Activated CD4-positive, alpha-beta T cell treated with anti-CD3 and anti-CD28 coated beads, Interleukin-2, amount 10 ng/mL, durations not matched to agents 7 days and 5 days (primary cell): ENCODE data around the gene ENKUR. TPM values are rescaled to one million over a fixed set of nuclear protein-coding genes. Genes with fewer than 3 reads are reported as not detected.
"Not testable (repeated sequence)": the region's sequence is repeated elsewhere in the genome, so short reads cannot be mapped to it uniquely, and the experiment has no call there.

ENCODE experiments used
- CTCF ChIA-PET: fragments of 350-600 bp; sonication (Branson Sonifier 250); formaldehyde crosslinking; loops from one replicate; lab custom pipeline; 2021; ENCODE audit warnings: antibody characterized with exemption; lab: Charles Lee
- POLR2A ChIA-PET: fragments of 350-600 bp; sonication (Branson Sonifier 250); formaldehyde crosslinking; loops from one replicate; lab custom pipeline; 2021; ENCODE audit warnings: antibody characterized with exemption; lab: Charles Lee
- DNase-seq: peaks from one replicate; pipeline ENCODE4 v3.0.0-alpha.2; 2020
- H3K27ac Mint-ChIP-seq: one replicate; pipeline ENCODE4 v1.8.0; 2021; ENCODE audit warnings: mild to moderate bottlenecking, moderate library complexity, mixed read lengths
- H3K27me3 Mint-ChIP-seq: one replicate; pipeline ENCODE4 v1.8.0; 2021; ENCODE audit warnings: mixed read lengths
- H3K36me3 Mint-ChIP-seq: one replicate; pipeline ENCODE4 v1.8.0; 2021; ENCODE audit warnings: low read depth, mixed read lengths
- H3K4me1 Mint-ChIP-seq: one replicate; pipeline ENCODE4 v1.8.0; 2021; ENCODE audit warnings: mixed read lengths
- H3K4me3 Mint-ChIP-seq: one replicate; pipeline ENCODE4 v1.8.0; 2021; ENCODE audit warnings: mild to moderate bottlenecking, moderate library complexity, mixed read lengths
- H3K9me3 Mint-ChIP-seq: one replicate; pipeline ENCODE4 v1.8.0; 2021; ENCODE audit warnings: mixed read lengths
- total RNA-seq, 2 experiments: library from RNA; stranded (reverse); gene quantifications; one replicate each; pipeline ENCODE4 v1.2.3, GENCODE V29; 2021

The ENKUR gene
- total RNA-seq, 2 experiments from 2014 or later: not detected

DNA sequence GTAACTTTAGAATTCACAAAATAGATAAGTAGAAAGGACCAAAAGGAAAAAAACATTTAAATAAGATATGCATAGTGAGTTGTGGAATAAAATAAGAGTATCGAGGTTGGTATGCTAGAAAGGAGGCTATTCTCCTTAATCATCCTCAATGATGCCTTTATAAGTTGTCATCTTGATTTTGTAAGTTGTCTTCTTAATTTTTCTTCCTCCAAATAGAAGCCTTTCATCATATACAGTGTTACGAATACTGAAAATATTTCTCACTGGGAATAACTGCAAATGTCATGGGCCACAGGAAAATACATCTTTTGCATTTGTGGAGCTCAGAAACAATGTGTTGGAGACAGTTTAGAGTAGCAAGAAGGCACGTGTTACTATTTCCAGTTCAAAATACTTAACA lies 32.0 kb downstream of the ENKUR start:
- Mint-ChIP-seq H3K27me3 (no peaks in the 10 kb centered on the region), H3K27ac (no peak overlapping the region), H3K4me3 (no peak overlapping the region), H3K36me3 (no peaks in the 10 kb centered on the region), H3K4me1 (peaks cover 14% of the 10 kb centered on the region), H3K9me3 (peaks cover 3% of the 10 kb centered on the region)
- DNase-seq: no peak
- ChIA-PET POLR2A (no interaction called here), CTCF (no interaction called here)

DNA sequence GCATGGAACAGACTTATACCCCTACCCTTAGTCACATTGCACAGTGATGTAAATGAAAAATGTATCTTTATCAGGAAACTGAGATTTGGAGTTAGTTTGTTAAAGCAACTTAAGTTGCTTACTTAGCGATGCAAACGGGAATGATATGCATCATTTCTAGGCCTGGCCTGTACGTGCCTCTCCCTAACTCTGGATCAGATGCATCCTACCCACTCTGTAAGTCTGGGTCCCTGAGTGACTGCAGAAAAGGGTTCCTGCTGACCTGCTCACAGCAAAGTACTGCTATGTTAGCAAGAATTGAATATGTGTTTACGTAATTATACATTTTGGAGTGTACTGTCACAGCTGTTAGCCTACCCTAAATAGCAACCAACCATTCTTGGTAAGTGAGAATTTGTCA lies 32.8 kb downstream of the ENKUR start:
- peaks cover 3% of the 10 kb centered on the region for H3K9me3 Mint-ChIP-seq
- peaks cover 14% of the 10 kb centered on the region for H3K4me1 Mint-ChIP-seq
- DNase-seq: no peak
- H3K4me3 Mint-ChIP-seq: no peak overlapping the region
- H3K36me3 Mint-ChIP-seq: no peaks in the 10 kb centered on the region
- no peak overlapping the region for H3K27ac Mint-ChIP-seq
- H3K27me3 Mint-ChIP-seq: peaks cover 3% of the 10 kb centered on the region
- ChIA-PET CTCF (no interaction called here), POLR2A (no interaction called here)

DNA sequence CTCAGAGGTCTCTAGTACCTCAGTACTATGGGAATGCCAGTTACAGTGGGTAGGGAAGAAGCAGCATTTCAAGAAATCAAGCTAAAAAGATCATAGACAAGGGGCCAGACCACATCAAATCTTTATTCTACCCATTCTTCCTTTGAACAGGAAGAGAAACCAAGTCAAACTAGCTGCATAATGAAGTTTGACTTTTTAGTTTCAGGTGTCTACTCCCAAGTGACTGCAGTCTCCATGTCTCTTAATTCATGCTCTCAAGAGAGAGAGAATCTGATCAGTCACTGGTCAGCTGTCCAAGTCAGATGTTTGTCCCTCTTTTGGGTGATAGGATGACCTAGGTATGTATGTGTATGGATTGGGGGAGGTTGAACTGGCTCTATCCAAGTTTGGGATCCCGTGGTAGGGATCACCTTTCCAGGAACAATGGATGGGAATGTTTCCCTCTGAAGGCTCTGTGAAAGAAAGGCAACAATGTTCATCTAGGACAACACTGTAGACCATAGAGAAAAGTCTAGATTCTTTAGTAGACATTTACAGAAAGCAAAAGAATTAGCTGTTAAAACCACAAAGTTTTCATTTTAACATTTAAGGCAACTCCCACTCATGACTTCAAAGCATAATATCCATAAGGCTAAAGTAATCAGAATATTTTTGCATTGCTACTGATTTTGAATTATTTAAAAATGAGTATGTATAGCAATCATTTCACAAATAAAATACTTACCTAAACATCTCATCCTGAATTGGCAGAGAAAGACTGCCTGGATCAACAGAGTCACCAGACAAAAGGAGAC lies 33.4 kb downstream of the ENKUR start:
- H3K27me3 Mint-ChIP-seq: peaks cover 3% of the 10 kb centered on the region
- ChIA-PET CTCF (no interaction called here), POLR2A (no interaction called here)
- no peak overlapping the region for H3K4me3 Mint-ChIP-seq
- no peaks in the 10 kb centered on the region for H3K36me3 Mint-ChIP-seq
- DNase-seq: no peak
- H3K4me1 Mint-ChIP-seq: peaks cover 14% of the 10 kb centered on the region
- H3K27ac Mint-ChIP-seq: no peak overlapping the region
- H3K9me3 Mint-ChIP-seq: peaks cover 3% of the 10 kb centered on the region

DNA sequence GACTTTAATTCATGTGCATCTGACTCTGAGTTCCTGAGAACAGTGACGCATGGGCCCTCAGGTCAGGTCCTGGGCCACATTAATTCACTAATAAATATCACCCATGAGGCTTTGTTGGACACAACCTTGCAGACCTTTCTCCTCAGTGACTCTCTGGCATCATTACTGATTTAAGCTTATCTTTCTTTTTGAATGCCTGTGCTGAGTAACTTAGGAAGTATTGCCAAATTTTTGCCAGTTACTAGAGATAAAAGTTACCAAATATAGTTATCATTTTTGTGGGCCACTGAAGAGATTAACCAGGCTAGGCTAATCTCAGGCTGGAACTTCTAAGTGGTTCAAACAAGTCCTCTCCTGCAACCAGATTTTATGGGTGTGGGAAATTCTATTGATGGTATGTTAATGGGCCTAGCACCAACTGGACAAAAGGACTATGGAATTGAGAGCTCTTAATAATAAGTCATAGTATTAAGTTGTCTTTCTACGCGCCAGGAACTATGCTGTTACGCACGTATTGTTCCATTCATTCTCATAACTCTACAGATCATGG lies 34.7 kb downstream of the ENKUR start:
- Mint-ChIP-seq H3K27ac (no peak overlapping the region), H3K9me3 (peaks cover 3% of the 10 kb centered on the region), H3K27me3 (peaks cover 3% of the 10 kb centered on the region), H3K4me1 (peaks cover 14% of the 10 kb centered on the region), H3K36me3 (no peaks in the 10 kb centered on the region), H3K4me3 (no peak overlapping the region)
- ChIA-PET CTCF (interaction anchor here (1.0 kb wide), 1 partner anchor 12 kb away, joined by 4 read pairs; no protein-coding TSS in a partner anchor), POLR2A (no interaction called here)
- DNase-seq: no peak

GRCh38 chr10:24979685-24980084 lies 36.3 kb downstream of the ENKUR start:
- no peaks in the 10 kb centered on the region for H3K36me3 Mint-ChIP-seq
- ChIA-PET POLR2A (no interaction called here), CTCF (no interaction called here)
- H3K9me3 Mint-ChIP-seq: peaks cover 3% of the 10 kb centered on the region
- H3K4me1 Mint-ChIP-seq: peaks cover 14% of the 10 kb centered on the region
- peaks cover 3% of the 10 kb centered on the region for H3K27me3 Mint-ChIP-seq
- H3K27ac Mint-ChIP-seq: no peak overlapping the region
- DNase-seq: no peak
- H3K4me3 Mint-ChIP-seq: no peak overlapping the region

GRCh38 chr10:24974976-24975375 lies 41.0 kb downstream of the ENKUR start:
- ChIA-PET POLR2A (no interaction called here), CTCF (no interaction called here)

GRCh38 chr10:24973163-24973562 lies 42.8 kb downstream of the ENKUR start:
- POLR2A ChIA-PET: no interaction called here
- no peak overlapping the region for H3K27ac Mint-ChIP-seq
- no peak for DNase-seq
- H3K27me3 Mint-ChIP-seq: peaks cover under 1% of the 10 kb centered on the region
- no peaks in the 10 kb centered on the region for H3K36me3 Mint-ChIP-seq
- no peaks in the 10 kb centered on the region for H3K9me3 Mint-ChIP-seq
- no peak overlapping the region for H3K4me3 Mint-ChIP-seq
- CTCF ChIA-PET: no interaction called here
- H3K4me1 Mint-ChIP-seq: peaks cover 3% of the 10 kb centered on the region

More at GRCh38 chr10:24974976-24975375, 41.0 kb downstream of the ENKUR start:
- no peak for DNase-seq
- Mint-ChIP-seq H3K4me3 (no peak overlapping the region), H3K27me3 (peaks cover 3% of the 10 kb centered on the region), H3K4me1 (peaks cover 3% of the 10 kb centered on the region), H3K36me3 (no peaks in the 10 kb centered on the region), H3K9me3 (no peaks in the 10 kb centered on the region), H3K27ac (no peak overlapping the region)

DNA sequence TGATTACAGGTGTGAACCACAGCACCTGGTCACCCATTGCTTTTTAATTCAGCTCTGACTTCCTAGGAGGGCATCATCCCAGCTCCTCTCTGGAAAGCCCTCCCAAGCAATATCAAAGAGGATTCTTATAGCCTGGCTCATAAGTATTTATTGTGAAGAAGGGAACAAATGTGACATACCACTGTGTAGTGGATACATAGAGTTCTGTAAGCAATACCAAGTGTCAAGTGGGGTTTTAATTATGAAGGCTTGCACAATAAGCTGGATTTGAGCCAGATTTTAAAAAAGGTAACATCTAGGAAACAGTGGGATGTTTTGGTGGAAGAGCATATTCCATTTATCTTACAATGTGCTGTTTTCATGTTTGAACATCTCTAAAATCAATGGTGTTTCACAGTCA lies 44.6 kb downstream of the ENKUR start:
- H3K27ac Mint-ChIP-seq: no peak overlapping the region
- no peaks in the 10 kb centered on the region for H3K9me3 Mint-ChIP-seq
- no peaks in the 10 kb centered on the region for H3K36me3 Mint-ChIP-seq
- ChIA-PET POLR2A (no interaction called here), CTCF (interaction anchor here (1.3 kb wide), 1 partner anchor 328 kb away, joined by 4 read pairs; no protein-coding TSS in a partner anchor)
- H3K27me3 Mint-ChIP-seq: no peaks in the 10 kb centered on the region
- peaks cover 3% of the 10 kb centered on the region for H3K4me1 Mint-ChIP-seq
- no peak for DNase-seq
- no peak overlapping the region for H3K4me3 Mint-ChIP-seq

GRCh38 chr10:24969841-24970281 lies 46.1 kb downstream of the ENKUR start:
- ChIA-PET POLR2A (no interaction called here), CTCF (interaction anchor here (1.0 to 1.3 kb wide), 2 partner anchors 11 to 327 kb away, joined by 4 read pairs; no protein-coding TSS in a partner anchor)
- DNase-seq: no peak
- Mint-ChIP-seq H3K4me3 (no peak overlapping the region), H3K4me1 (peaks cover 3% of the 10 kb centered on the region), H3K36me3 (no peaks in the 10 kb centered on the region), H3K27ac (no peak overlapping the region), H3K9me3 (no peaks in the 10 kb centered on the region), H3K27me3 (peaks cover 3% of the 10 kb centered on the region)

DNA sequence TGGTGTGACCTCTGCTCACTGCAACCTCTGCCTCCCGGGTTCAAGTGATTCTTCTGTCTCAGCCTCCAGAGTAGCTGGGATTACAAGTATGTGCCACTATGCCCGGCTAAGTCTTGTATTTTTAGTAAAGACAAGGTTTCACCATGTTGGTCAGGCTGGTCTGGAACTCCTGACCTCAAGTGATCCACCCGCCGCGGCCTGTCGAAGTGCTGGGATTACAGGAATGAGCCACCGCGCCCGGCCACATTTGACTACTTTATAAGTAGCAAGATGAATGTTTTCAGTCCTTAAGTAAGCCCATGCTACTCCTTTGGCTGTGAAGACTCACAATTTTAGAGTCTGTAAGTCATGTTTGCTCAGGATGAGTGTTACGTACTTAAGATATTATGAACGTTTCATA lies 47.0 kb downstream of the ENKUR start:
- POLR2A ChIA-PET, H3K27ac Mint-ChIP-seq, H3K4me1 Mint-ChIP-seq, H3K9me3 Mint-ChIP-seq, H3K36me3 Mint-ChIP-seq, DNase-seq, H3K4me3 Mint-ChIP-seq, H3K27me3 Mint-ChIP-seq: not testable (repeated sequence)
- CTCF ChIA-PET: interaction anchor here (1.0 kb wide), 1 partner anchor 12 kb away, joined by 4 read pairs; no protein-coding TSS in a partner anchor

DNA sequence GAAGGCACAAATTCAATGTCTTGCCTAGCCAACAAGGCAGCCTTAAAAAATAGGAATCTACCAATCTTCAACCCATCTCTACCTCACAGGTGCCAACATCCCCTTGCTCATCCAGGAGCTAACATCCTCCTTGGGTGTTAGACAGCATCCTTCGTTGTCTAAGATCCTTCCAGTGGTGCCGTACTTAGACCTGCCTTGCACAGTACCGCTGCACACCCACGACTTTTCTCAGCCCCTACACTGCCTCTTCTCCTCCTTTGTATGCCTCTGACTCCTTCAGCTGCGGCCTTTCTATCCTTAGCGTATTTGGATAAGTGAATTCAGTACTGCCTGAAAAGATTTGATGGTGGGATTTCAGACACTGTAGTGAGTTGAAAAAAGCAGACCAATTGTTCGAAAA lies 47.6 kb downstream of the ENKUR start:
- POLR2A ChIA-PET: interaction anchor here (0.7 kb wide), 1 partner anchor 433 kb away, joined by 3 read pairs; no protein-coding TSS in a partner anchor

GRCh38 chr10:24966962-24967481 lies 48.9 kb downstream of the ENKUR start:
- Mint-ChIP-seq H3K36me3 (no peaks in the 10 kb centered on the region), H3K9me3 (no peaks in the 10 kb centered on the region), H3K27ac (no peak overlapping the region), H3K4me3 (no peak overlapping the region), H3K27me3 (peaks cover 3% of the 10 kb centered on the region), H3K4me1 (peaks cover 3% of the 10 kb centered on the region)
- DNase-seq: no peak
- ChIA-PET POLR2A (no interaction called here), CTCF (interaction anchor here (0.6 kb wide), 1 partner anchor 139 kb away, joined by 4 read pairs; no protein-coding TSS in a partner anchor)

More for the DNA sequence above, 47.6 kb downstream of the ENKUR start:
- H3K9me3 Mint-ChIP-seq: no peaks in the 10 kb centered on the region
- no peak for DNase-seq
- H3K36me3 Mint-ChIP-seq: no peaks in the 10 kb centered on the region
- CTCF ChIA-PET: no interaction called here
- H3K4me1 Mint-ChIP-seq: peaks cover 3% of the 10 kb centered on the region
- H3K27me3 Mint-ChIP-seq: peaks cover 3% of the 10 kb centered on the region
- H3K27ac Mint-ChIP-seq: no peak overlapping the region
- H3K4me3 Mint-ChIP-seq: no peak overlapping the region

GRCh38 chr10:24965051-24965450 lies 50.9 kb downstream of the ENKUR start:
- Mint-ChIP-seq H3K27me3 (peaks cover 3% of the 10 kb centered on the region), H3K27ac (no peak overlapping the region), H3K4me1 (peaks cover under 1% of the 10 kb centered on the region), H3K9me3 (no peaks in the 10 kb centered on the region), H3K36me3 (no peaks in the 10 kb centered on the region), H3K4me3 (no peak overlapping the region)
- ChIA-PET POLR2A (no interaction called here), CTCF (interaction anchor here (0.6 kb wide), 1 partner anchor 67 kb away, joined by 3 read pairs; no protein-coding TSS in a partner anchor)
- DNase-seq: no peak
